ENCODE measurements around the gene GAS2.

Gene GAS2

DNA sequence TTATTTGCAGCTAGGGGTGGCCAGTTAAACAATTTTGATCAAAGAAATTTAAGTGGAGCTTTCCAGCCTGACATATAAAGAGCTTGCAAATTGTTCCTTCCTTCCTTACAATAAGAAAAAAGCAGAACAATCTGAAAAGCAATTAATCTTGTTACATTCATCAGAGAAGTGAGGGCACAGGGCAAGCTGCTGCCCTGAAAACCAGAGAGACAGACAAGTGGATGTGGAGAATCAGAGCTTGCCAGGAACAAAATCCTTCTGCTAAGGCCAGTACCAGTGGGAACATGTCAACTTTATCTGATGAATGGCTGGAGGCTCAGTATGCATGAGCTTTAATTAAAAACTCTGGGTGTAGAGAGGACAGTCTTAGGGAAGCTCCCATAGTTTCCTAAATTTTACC, 185.1 kb downstream of the GAS2 start:
- in situ Hi-C loops (cut with MboI; ENCODE audit: low sequenced_read_pairs): no loop called here

DNA sequence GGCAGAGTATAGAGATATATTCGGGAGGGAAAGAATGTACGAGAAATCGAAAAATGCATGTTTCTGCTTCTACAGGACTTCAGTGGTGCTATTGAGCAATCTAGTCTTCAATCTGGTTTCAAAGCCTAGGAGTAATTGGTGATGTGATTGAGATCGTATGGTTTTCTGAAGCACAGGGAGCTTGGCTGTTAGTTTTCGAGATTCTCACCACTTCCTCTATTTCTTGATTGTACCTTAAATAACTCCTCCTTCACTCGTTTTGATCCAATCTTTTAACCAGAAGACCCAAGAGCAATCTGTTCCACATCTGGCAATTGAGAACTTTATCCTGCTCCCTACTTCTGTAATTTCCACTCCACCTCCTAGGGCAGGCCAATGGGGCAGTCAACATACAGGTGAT, 193.3 kb downstream of the GAS2 start:
- in situ Hi-C loops (cut with MboI; ENCODE audit: low sequenced_read_pairs): no loop called here

DNA sequence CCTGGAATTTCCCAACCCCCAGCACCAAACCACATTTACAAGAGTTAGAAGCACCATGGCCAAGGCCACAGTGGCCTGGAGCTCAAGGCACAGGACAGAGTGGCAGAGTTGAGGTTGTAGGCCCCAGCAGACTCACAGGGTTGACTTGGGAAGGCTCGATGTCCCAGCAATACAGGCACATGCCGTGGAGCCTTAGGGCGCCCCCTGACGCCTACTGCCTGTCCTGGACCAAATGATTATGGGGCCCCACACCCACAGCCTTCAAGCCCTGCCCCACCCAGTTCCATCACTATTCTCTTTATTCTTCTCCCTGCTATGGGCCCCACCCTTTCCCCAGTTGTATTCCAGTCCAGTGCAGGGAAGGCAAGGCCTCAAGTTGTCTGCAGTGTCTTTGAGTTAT, 193.8 kb downstream of the GAS2 start, which contains the start of gene CCDC179:
CCDC179 (minus strand) TSS at position 234 of the 400 bp plus-strand sequence; CDS start at position 181, 53 bp downstream.
- in situ Hi-C loops (cut with MboI; ENCODE audit: low sequenced_read_pairs): no loop called here

Data from HL-60/S4 (cell line).